ENCODE measurements around the gene C1orf74.

Gene C1orf74

DNA sequence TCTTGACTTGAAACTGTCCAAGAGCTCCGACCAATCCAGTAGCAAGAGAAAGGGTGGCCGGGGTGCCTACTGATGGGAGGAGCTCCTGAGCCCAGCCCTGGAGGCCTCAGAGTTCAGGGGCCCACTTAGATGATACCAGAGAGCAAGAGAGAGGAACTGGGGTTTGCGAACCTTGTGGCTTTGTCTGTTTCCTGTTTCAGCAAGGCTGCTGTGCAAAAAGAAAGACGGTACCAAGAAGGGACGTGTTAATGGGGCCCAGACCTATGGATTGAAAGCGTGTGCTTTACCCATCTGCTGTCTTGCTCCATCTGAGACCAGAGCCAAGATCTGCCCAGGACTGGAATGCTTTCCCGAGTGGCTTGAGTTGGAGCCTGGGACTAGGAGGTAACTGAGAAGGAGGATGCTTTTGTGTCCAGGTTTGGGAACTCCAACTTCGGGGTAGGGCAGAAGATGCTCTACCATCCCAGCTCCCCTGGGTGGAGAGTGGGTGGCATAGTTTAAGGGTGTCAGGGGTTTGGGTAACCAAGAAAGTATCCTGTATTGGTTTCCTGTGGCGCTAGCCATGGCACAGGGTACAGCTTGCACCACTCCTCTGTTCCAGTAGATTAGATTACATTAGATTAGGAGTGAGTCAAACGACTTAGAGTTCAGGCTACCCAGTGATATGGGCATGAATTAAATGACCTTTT is 28.3 kb downstream of the C1orf74 start, which contains the start of gene TRAF3IP3:
TRAF3IP3 (plus strand) TSS at position 128 of the 689 bp plus-strand sequence. CDS start 3,987 bp downstream, outside the sequence.
- TF ChIP-seq L3MBTL2 (conservative IDR thresholded peaks at IDR 0.05) (no peak), TARDBP (IDR thresholded peaks at IDR 0.05) (no peak), ZNF384 (IDR thresholded peaks at IDR 0.05) (no peak), NFRKB (IDR thresholded peaks at IDR 0.05) (no peak), PKNOX1 (IDR thresholded peaks at IDR 0.05) (no peak), LEF1 (IDR thresholded peaks at IDR 0.05; ENCODE audit: borderline replicate concordance) (no peak)
- CTCF ChIA-PET: no interaction called here
- POLR2A ChIA-PET: no interaction called here
- no peak for DNase-seq (ENCODE audit: extremely low spot score)

GRCh38 chr1:209755256-209755655 is 29.1 kb downstream of the C1orf74 start:
- CTCF ChIA-PET: no interaction called here
- no peak for DNase-seq (ENCODE audit: extremely low spot score)
- POLR2A ChIA-PET: no interaction called here
- TF ChIP-seq FOXM1 (IDR thresholded peaks at IDR 0.05; ENCODE audit: borderline replicate concordance): no peak
- no peak for TF ChIP-seq NFRKB (IDR thresholded peaks at IDR 0.05)
- TF ChIP-seq FOXA1 (IDR thresholded peaks at IDR 0.05): no peak
- no peak for TF ChIP-seq L3MBTL2 (conservative IDR thresholded peaks at IDR 0.05)
- no peak for TF ChIP-seq SUZ12 (IDR thresholded peaks at IDR 0.05)
- no peak for TF ChIP-seq ELF4 (IDR thresholded peaks at IDR 0.05)
- no peak for TF ChIP-seq LEF1 (IDR thresholded peaks at IDR 0.05; ENCODE audit: borderline replicate concordance)
- no peak for TF ChIP-seq CTBP1 (IDR thresholded peaks at IDR 0.05; ENCODE audit: borderline replicate concordance)
- no peak for TF ChIP-seq ARNT (IDR thresholded peaks at IDR 0.05)
- no peak for TF ChIP-seq FOXK2 (IDR thresholded peaks at IDR 0.05)
- TF ChIP-seq SP1 (IDR thresholded peaks at IDR 0.05): no peak
- TF ChIP-seq PKNOX1 (IDR thresholded peaks at IDR 0.05): no peak
- no peak for TF ChIP-seq HDGF (IDR thresholded peaks at IDR 0.05; ENCODE audit: borderline replicate concordance)
- TF ChIP-seq BHLHE40 (IDR thresholded peaks at IDR 0.05; ENCODE audit: borderline replicate concordance): no peak
- no peak for TF ChIP-seq ZNF384 (IDR thresholded peaks at IDR 0.05)
- no peak for TF ChIP-seq TARDBP (IDR thresholded peaks at IDR 0.05)

GRCh38 chr1:209752890-209753289 is 31.5 kb downstream of the C1orf74 start:
- DNase-seq (ENCODE audit: extremely low spot score): no peak
- POLR2A ChIA-PET: no interaction called here
- CTCF ChIA-PET: no interaction called here
- TF ChIP-seq ELF4 (IDR thresholded peaks at IDR 0.05) (no peak), TARDBP (IDR thresholded peaks at IDR 0.05) (no peak), FOXA1 (IDR thresholded peaks at IDR 0.05) (no peak), L3MBTL2 (conservative IDR thresholded peaks at IDR 0.05) (no peak), FOXM1 (IDR thresholded peaks at IDR 0.05; ENCODE audit: borderline replicate concordance) (no peak), BHLHE40 (IDR thresholded peaks at IDR 0.05; ENCODE audit: borderline replicate concordance) (no peak), SUZ12 (IDR thresholded peaks at IDR 0.05) (no peak), PKNOX1 (IDR thresholded peaks at IDR 0.05) (no peak), CTBP1 (IDR thresholded peaks at IDR 0.05; ENCODE audit: borderline replicate concordance) (no peak), FOXK2 (IDR thresholded peaks at IDR 0.05) (no peak), ZNF384 (IDR thresholded peaks at IDR 0.05) (no peak), HDGF (IDR thresholded peaks at IDR 0.05; ENCODE audit: borderline replicate concordance) (no peak), NFRKB (IDR thresholded peaks at IDR 0.05) (no peak), ARNT (IDR thresholded peaks at IDR 0.05) (no peak), SP1 (IDR thresholded peaks at IDR 0.05) (no peak), LEF1 (IDR thresholded peaks at IDR 0.05; ENCODE audit: borderline replicate concordance) (no peak)

- TF ChIP-seq ZNF384 (IDR thresholded peaks at IDR 0.05): no peak
- no peak for TF ChIP-seq ELF4 (IDR thresholded peaks at IDR 0.05)
- no peak for TF ChIP-seq TARDBP (IDR thresholded peaks at IDR 0.05)
- no peak for TF ChIP-seq FOXA1 (IDR thresholded peaks at IDR 0.05)
- TF ChIP-seq PKNOX1 (IDR thresholded peaks at IDR 0.05): no peak
- no peak for TF ChIP-seq FOXM1 (IDR thresholded peaks at IDR 0.05; ENCODE audit: borderline replicate concordance)
- no peak for TF ChIP-seq CTBP1 (IDR thresholded peaks at IDR 0.05; ENCODE audit: borderline replicate concordance)
- no peak for TF ChIP-seq LEF1 (IDR thresholded peaks at IDR 0.05; ENCODE audit: borderline replicate concordance)
- TF ChIP-seq L3MBTL2 (conservative IDR thresholded peaks at IDR 0.05): no peak
- TF ChIP-seq SUZ12 (IDR thresholded peaks at IDR 0.05): no peak
- no peak for DNase-seq (ENCODE audit: extremely low spot score)
- ChIA-PET POLR2A (no interaction called here), CTCF (no interaction called here)
These were observed 32.6 kb downstream of the C1orf74 start for GRCh38 chr1:209751627-209752231.

- ChIA-PET CTCF (interaction anchor here (2.2 kb wide), 1 partner anchor 184 kb away, joined by 6 read pairs; no protein-coding TSS in a partner anchor), POLR2A (no interaction called here)
- TF ChIP-seq FOXM1 (IDR thresholded peaks at IDR 0.05; ENCODE audit: borderline replicate concordance): no peak
- TF ChIP-seq SUZ12 (IDR thresholded peaks at IDR 0.05): no peak
- no peak for TF ChIP-seq NFRKB (IDR thresholded peaks at IDR 0.05)
- no peak for TF ChIP-seq CTBP1 (IDR thresholded peaks at IDR 0.05; ENCODE audit: borderline replicate concordance)
- TF ChIP-seq FOXA1 (IDR thresholded peaks at IDR 0.05): no peak
- no peak for DNase-seq (ENCODE audit: extremely low spot score)
These were observed 34.6 kb downstream of the C1orf74 start for GRCh38 chr1:209749670-209750323.
